Osteocyte (in vitro differentiated cells): ENCODE measurements around the gene LMNB1. TPM values are rescaled to one million over a fixed set of nuclear protein-coding genes. Genes with fewer than 3 reads are reported as not detected.
"Not testable (repeated sequence)": the region's sequence is repeated elsewhere in the genome, so short reads cannot be mapped to it uniquely, and the experiment has no call there.

Experiments
- DNase-seq: peaks from one replicate; pipeline ENCODE4 v3.0.0; 2021; ENCODE audit warnings: mixed read lengths; ENCODE audit not compliant: unreplicated experiment; ENCODE audit errors: extremely low spot score
- H3K27ac Mint-ChIP-seq: one replicate; pipeline ENCODE4 v1.8.0; 2021; ENCODE audit warnings: mild to moderate bottlenecking, mixed read lengths; ENCODE audit not compliant: unreplicated experiment
- H3K27me3 Mint-ChIP-seq: one replicate; pipeline ENCODE4 v1.8.0; 2021; ENCODE audit warnings: mixed read lengths; ENCODE audit not compliant: unreplicated experiment
- H3K36me3 Mint-ChIP-seq: one replicate; pipeline ENCODE4 v1.8.0; 2021; ENCODE audit warnings: mixed read lengths; ENCODE audit not compliant: unreplicated experiment
- H3K4me1 Mint-ChIP-seq: one replicate; pipeline ENCODE4 v1.8.0; 2021; ENCODE audit warnings: mixed read lengths; ENCODE audit not compliant: unreplicated experiment
- H3K4me3 Mint-ChIP-seq: one replicate; pipeline ENCODE4 v1.8.0; 2021; ENCODE audit warnings: mild to moderate bottlenecking, moderate library complexity, mixed read lengths; ENCODE audit not compliant: unreplicated experiment
- H3K9me3 Mint-ChIP-seq: one replicate; pipeline ENCODE4 v1.8.0; 2021; ENCODE audit warnings: mixed read lengths; ENCODE audit not compliant: unreplicated experiment
- CTCF ChIP-seq: fragments of 200-600 bp; sonication (generic); IDR thresholded peaks from 2 replicates; pipeline ENCODE4 v1.5.0; 2021; ENCODE audit warnings: antibody characterized with exemption, mild to moderate bottlenecking, moderate library complexity
- total RNA-seq: library from RNA; stranded (reverse); gene quantifications from 2 replicates; pipeline ENCODE4 v1.2.1, GENCODE V29; 2021

The LMNB1 gene
- total RNA-seq, 1 donor from 2014 or later = 22.3 TPM

GRCh38 chr5:126778675-126779403, 1.9 kb downstream of the LMNB1 start:
- no peak for DNase-seq
- Mint-ChIP-seq H3K27me3 (no peaks in the 10 kb centered on the region), H3K4me1 (peaks cover 40% of the 10 kb centered on the region), H3K36me3 (no peaks in the 10 kb centered on the region), H3K9me3 (no peaks in the 10 kb centered on the region), H3K27ac (peak overlapping the region; percentile 92), H3K4me3 (peak overlapping the region; percentile 97)
- no peak for TF ChIP-seq CTCF

GRCh38 chr5:126780165-126780827, 3.4 kb downstream of the LMNB1 start:
- H3K27me3 Mint-ChIP-seq = no peaks in the 10 kb centered on the region
- TF ChIP-seq CTCF = peak; percentile 85
- H3K27ac Mint-ChIP-seq = peak overlapping the region; percentile 92
- peaks cover 40% of the 10 kb centered on the region for H3K4me1 Mint-ChIP-seq
- no peaks in the 10 kb centered on the region for H3K36me3 Mint-ChIP-seq
- peak overlapping the region; percentile 54 for H3K4me3 Mint-ChIP-seq
- H3K9me3 Mint-ChIP-seq = no peaks in the 10 kb centered on the region
- peak; percentile 70 for DNase-seq

- DNase-seq, H3K4me1 Mint-ChIP-seq, H3K27ac Mint-ChIP-seq, H3K27me3 Mint-ChIP-seq, H3K4me3 Mint-ChIP-seq, H3K36me3 Mint-ChIP-seq, H3K9me3 Mint-ChIP-seq: not testable (repeated sequence)
These were observed 11.5 kb downstream of the LMNB1 start for GRCh38 chr5:126788409-126788808.

GRCh38 chr5:126793097-126793496, 16.2 kb downstream of the LMNB1 start:
- no peak for DNase-seq
- no peaks in the 10 kb centered on the region for H3K9me3 Mint-ChIP-seq
- peaks cover 20% of the 10 kb centered on the region for H3K4me1 Mint-ChIP-seq
- no peaks in the 10 kb centered on the region for H3K27me3 Mint-ChIP-seq
- no peaks in the 10 kb centered on the region for H3K36me3 Mint-ChIP-seq
- no peak overlapping the region for H3K4me3 Mint-ChIP-seq
- no peak for TF ChIP-seq CTCF
- H3K27ac Mint-ChIP-seq = peak overlapping the region; percentile 52

- DNase-seq, H3K27ac Mint-ChIP-seq, H3K9me3 Mint-ChIP-seq, H3K27me3 Mint-ChIP-seq, H3K4me3 Mint-ChIP-seq, H3K36me3 Mint-ChIP-seq: not testable (repeated sequence)
- H3K4me1 Mint-ChIP-seq = peaks cover 20% of the 10 kb centered on the region
These were observed 16.7 kb downstream of the LMNB1 start for GRCh38 chr5:126793648-126794047.

GRCh38 chr5:126794157-126794828, 17.4 kb downstream of the LMNB1 start:
- peak overlapping the region; percentile 72 for H3K27ac Mint-ChIP-seq
- H3K36me3 Mint-ChIP-seq = no peaks in the 10 kb centered on the region
- H3K4me3 Mint-ChIP-seq = no peak overlapping the region
- DNase-seq = no peak
- no peak for TF ChIP-seq CTCF
- H3K9me3 Mint-ChIP-seq = no peaks in the 10 kb centered on the region
- no peaks in the 10 kb centered on the region for H3K27me3 Mint-ChIP-seq
- H3K4me1 Mint-ChIP-seq = peaks cover 20% of the 10 kb centered on the region
